ENCODE results near the gene RCBTB2. TPM values are rescaled to one million over a fixed set of nuclear protein-coding genes. Genes with fewer than 3 reads are reported as not detected.

The RCBTB2 gene
- total and polyA plus RNA-seq, 7 donors: 2.8 to 18.5 (median 8.2) TPM

DNA sequence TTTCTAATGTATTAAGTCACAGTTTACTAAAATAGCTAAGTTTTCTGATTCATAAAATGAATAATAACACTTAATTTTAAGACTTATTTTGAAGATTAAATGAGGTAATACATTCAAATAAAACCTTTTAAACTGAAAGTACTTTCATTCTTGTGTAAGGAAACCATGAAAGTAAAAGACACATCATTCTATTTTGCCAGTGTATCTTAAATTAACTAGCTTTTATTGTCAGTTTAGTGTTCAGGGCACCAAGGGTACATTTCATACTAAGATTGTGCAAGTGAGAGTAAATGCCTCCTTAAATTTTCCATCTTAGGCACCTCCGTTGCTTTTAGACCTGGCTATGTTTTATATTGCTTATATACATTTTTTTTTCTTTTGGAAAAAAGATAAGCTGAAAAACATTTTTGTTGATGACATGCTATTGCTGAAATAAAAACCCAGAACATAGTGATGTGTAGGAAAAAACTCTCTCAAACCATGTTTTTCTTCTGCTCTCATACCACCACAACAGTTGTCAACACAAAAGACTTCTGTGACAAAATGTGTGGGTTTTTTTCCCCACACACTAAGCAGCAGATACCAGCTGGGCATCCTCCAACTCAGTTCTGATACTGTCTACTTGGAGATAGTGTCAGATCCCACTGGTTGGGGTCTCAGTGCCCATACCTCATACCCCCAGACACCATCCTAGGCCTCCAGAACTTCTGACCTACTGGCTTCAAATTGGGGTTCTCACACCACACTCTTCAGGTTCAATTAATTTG lies 89.3 kb downstream of the RCBTB2 start:
- no peak for TF ChIP-seq CTCF (IDR thresholded peaks at IDR 0.05)
- Histone ChIP-seq H3K9me3 (no peaks in the 10 kb centered on the region), H3K4me1 (peaks cover 2% of the 10 kb centered on the region), H3K27me3 (ENCODE audit: insufficient read depth in 3 of 3, low read length in 2 of 3) (no peaks in the 10 kb centered on the region), H3K36me3 (ENCODE audit: insufficient read depth in 1 of 2, low read depth in 1 of 2) (no peaks in the 10 kb centered on the region), H3K27ac (no peak overlapping the region), H3K4me3 (no peak overlapping the region)
- intact Hi-C loops (cut with DNase I): no loop called here
- DNase-seq: no peak
- WGBS, 3 donors: 73 to 85% (median 75%) methylated on average over 1 of the region's 1 CpG
- no peak for ATAC-seq

Other genes starting within 250 kb of the RCBTB2 start
- gene RB1, start 229.3 kb downstream of the RCBTB2 start, total RNA-seq: 10 to 100 TPM; 23.7 to 35.6 (median 30.7) TPM
- 10 to 100 TPM; 16.6 to 28.0 (median 25.4) TPM for gene RB1, start 229.3 kb downstream of the RCBTB2 start, polyA plus RNA-seq
- gene LPAR6, start 120.0 kb downstream of the RCBTB2 start, total RNA-seq: 10 to 100 TPM in 1 of 4 donors, 1 to 10 TPM in 3; 4.1 to 11.0 (median 6.6) TPM
- 1 to 10 TPM; 5.3 to 7.5 (median 5.8) TPM for gene LPAR6, start 120.0 kb downstream of the RCBTB2 start, polyA plus RNA-seq
- gene CYSLTR2, start 120.8 kb upstream of the RCBTB2 start, total RNA-seq: under 1 TPM in 3 of 4 donors, not detected in 1; 0.04 to 0.49 (median 0.18) TPM
- under 1 TPM; 0.01 to 0.04 (median 0.03) TPM for gene CYSLTR2, start 120.8 kb upstream of the RCBTB2 start, polyA plus RNA-seq

Measured in psoas muscle (tissue), 8 donors.